Measurements from ENCODE around the gene CADM1.

GRCh38 chr11:115185931-115186330 is 318.3 kb downstream of the CADM1 start:
- TF ChIP-seq RAD21 (IDR thresholded peaks at IDR 0.05) (no peak), CTCF (IDR thresholded peaks at IDR 0.05; ENCODE audit: low read depth, low read length, missing input control) (no peak), GABPA (IDR thresholded peaks at IDR 0.05 in 1 of 2, conservative IDR thresholded peaks at IDR 0.05 in 1 of 2) (no peak), REST (IDR thresholded peaks at IDR 0.05) (no peak), RXRA (IDR thresholded peaks at IDR 0.05) (no peak), MAX (IDR thresholded peaks at IDR 0.05) (no peak), TAF1 (conservative IDR thresholded peaks at IDR 0.05) (no peak), ATF3 (IDR thresholded peaks at IDR 0.05) (no peak), EGR1 (IDR thresholded peaks at IDR 0.05; ENCODE audit: low read depth in 2 of 2) (no peak)

All from liver (tissue), 3 donors.